HG02610 (cell line): ENCODE data around the gene HOOK2.
"Not testable (repeated sequence)": the region's sequence is repeated elsewhere in the genome, so short reads cannot be mapped to it uniquely, and the experiment has no call there.

Experiments used
- ATAC-seq: cut with Tn5 transposase; IDR thresholded peaks from one replicate; pipeline ENCODE4 v1.9.1; 2021; ENCODE audit warnings: mild to moderate bottlenecking, moderate library complexity; ENCODE audit not compliant: unreplicated experiment

The HOOK2 gene

DNA sequence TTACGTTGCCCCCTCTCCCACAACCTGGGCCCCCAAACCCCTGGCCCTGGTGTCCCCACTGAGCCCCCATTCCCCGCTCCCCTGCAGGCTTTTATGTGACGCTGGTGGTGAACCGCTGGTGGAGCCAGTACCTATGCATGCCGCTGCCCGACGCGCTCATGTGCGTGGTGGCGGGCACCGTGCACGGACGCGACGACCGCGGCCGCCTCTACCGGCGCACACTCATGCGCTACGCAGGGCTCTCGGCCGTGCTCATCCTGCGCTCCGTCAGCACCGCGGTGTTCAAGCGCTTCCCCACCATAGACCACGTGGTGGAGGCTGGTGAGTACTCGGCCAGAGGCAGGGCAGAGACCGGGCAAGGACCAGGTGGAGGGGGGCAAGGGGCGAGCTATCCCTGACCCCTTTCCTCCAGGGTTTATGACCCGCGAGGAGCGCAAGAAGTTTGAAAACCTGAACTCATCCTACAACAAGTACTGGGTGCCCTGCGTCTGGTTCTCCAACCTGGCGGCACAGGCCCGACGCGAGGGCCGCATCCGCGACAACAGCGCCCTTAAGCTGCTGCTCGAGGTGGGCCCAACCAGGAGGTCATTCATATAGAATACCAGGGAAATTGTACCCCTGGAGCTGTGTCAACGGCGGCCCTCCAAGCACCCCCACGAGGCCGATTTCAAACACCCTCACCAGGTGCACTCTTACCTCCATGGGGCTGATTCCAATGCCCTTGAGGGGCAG is 20.7 kb downstream of the HOOK2 start:
- no peak for ATAC-seq

DNA sequence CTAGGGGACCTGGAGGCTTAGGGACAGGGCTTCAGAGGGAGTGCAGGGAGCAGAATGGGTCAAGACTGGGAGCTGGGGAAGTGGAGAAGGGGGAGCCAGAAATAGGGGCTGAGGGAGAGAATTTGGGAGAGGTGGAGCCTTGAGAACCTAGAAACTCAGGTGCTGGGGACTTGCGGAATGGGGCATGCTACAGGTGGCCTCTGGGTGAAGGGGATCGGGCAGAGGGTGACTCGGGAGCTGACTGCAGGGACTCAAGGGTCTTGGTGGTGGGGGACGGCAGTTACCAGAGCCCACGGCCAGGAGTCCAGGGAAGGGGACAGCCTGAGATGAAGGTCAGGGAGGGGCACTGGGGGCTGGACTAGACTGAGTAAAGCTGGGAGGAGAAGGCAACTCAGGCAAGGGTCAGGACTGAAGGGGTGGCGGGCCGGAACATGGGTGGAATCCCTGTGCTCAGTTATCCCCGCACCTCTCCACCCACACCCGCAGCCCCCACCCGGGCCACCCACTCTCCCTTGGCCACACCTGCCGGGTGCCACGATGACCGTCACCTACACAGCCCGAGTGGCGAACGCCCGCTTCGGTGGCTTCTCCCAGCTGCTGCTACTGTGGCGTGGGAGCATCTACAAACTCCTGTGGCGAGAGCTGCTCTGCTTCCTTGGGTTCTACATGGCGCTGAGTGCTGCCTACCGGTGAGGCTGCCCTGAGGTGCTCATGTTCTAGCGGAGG is 23.1 kb downstream of the HOOK2 start:
- ATAC-seq: no peak

DNA sequence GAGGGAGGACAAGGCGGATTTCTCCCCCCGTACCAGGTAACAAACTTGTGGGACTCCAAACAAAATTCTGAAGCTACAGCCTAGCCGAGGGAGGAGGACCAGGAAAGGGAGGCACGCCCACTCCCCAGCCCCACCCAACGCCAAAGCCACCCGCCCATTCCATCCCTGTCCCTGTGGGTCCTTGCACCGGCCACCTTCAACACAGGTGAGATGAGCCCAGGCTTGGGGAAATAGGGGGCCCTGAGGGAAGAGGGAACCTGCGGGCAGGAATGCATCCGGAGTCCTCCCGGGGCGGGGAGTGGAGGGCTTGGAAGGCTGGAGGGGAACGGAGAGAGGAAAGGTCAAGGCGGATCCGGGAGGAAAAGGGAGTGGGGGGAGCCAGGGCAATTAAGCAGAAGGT is 23.7 kb downstream of the HOOK2 start, which contains the start of gene BEST2:
Gene BEST2, plus strand, starts transcription at position 157 of the 400 bp plus-strand sequence. CDS start 802 bp downstream, outside the sequence.
- ATAC-seq: no peak

DNA sequence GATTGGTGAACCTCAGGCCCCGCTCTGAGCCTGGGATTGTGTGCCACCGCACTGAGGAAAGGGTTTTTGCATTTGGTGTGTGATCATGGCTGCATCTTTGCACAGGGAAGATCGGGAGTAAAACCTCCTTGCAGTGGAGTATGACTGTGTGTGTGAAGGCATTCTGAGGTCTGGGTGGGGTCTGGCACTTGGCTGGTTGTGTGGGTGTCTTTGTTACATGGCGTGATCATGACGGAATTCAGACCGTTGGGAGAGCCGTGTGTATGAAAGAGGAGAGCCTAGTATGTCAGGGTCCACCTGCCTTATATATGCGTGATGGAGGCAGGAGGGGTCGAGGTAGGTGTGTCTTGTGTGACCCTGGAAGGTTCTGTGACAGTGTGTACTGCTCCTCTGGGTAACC is 24.5 kb downstream of the HOOK2 start:
- ATAC-seq: no peak

DNA sequence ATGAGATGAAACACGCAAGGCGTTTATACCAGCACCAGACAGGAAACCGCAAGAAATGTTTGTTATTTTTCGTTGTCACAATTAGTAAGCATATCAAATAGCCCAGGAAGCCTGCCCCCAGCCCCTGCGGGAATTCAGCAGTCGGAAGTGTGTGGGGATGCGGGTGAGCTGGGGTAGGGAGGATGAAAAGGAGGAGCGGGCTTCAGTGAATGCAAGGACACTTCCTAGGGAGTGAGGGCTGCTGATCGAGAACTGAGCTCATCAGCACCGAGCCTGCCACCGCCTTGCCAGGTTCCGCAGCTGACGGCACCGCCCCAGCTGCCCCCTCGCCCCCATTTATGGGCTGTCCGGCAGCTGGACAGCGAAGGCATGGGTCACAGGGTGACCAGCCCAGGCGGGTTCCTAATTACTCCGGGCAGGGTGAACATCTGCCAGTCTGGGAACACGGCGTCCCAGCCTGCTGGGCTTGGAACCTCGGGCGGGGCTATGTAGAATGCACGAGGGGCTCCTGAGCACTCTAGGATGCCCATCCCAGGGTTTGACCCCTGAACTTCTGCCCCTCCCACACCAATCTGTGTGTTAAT is 25.3 kb downstream of the HOOK2 start:
- no peak for ATAC-seq

DNA sequence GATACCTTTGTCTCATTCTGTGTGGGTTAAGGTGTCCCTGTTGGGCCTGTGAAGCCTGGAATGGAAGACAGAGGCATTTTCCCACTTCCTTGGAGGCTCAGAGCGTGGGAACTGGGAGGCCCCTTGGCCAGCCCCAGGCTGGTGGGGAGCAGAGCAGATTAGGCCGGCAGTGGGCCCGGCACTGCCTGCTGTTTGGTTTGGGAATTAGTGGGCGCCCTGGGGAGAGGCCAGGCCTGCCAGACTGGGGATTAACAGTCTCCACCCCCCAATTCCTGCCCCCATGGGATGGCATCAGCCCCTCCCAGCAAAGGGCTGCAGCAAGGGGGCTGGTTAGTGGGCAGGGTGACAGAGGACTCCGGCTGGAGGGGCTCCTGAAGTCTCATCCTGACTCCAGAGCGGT is 26.9 kb downstream of the HOOK2 start:
- no peak for ATAC-seq

DNA sequence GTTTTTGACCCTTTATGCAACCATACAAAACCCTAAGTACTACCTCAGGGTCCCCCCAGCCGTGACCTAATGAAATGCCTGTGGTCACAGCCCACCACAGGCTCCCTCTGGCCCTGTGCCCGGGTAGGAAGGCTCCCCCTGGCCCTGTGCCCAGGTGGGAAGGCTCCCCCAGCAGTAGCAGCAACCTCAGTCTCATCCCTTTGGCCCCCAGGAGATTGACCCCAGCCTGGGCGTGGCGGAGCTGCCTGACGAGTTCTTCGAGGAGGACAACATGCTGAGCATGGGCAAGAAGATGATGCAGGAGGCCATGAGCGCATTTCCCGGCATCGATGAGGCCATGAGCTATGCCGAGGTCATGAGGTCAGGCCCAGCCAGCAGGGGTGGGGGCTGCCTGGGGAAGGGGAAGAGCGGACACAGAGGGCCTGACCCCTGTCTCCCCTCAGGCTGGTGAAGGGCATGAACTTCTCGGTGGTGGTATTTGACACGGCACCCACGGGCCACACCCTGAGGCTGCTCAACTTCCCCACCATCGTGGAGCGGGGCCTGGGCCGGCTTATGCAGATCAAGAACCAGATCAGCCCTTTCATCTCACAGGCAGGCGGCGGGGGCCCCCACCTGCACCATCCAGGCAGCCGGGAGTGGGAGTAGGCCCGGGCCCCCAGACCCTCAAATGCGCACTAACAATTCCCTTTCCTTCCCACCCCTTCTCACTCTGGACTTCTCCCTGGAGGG is 30.0 kb downstream of the HOOK2 start:
- no peak for ATAC-seq

DNA sequence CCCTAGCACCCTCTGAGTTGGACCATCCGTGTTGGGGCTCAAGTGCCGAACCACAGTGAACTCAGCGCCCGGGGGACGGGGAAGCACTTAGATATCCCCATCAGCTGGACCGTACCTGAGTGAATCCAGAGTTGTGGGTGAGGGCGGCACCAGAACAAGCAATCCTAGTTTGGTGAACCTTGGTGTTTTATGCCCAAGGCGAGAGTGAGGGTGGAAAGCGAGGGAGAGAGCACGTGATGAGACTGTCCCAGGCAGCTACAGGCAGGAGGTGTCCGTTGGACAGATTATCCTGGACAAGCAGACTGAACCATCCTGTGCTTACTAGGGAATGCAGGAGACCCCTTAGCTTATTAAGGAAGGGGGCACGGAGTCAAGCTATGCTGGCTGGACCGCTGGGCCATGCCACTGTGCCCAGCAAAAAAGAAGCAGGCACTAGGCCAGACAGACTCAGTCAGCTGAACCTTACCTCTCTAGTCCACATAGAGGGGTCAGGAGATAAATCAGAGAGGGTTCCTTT is 37.5 kb downstream of the HOOK2 start:
- no peak for ATAC-seq

DNA sequence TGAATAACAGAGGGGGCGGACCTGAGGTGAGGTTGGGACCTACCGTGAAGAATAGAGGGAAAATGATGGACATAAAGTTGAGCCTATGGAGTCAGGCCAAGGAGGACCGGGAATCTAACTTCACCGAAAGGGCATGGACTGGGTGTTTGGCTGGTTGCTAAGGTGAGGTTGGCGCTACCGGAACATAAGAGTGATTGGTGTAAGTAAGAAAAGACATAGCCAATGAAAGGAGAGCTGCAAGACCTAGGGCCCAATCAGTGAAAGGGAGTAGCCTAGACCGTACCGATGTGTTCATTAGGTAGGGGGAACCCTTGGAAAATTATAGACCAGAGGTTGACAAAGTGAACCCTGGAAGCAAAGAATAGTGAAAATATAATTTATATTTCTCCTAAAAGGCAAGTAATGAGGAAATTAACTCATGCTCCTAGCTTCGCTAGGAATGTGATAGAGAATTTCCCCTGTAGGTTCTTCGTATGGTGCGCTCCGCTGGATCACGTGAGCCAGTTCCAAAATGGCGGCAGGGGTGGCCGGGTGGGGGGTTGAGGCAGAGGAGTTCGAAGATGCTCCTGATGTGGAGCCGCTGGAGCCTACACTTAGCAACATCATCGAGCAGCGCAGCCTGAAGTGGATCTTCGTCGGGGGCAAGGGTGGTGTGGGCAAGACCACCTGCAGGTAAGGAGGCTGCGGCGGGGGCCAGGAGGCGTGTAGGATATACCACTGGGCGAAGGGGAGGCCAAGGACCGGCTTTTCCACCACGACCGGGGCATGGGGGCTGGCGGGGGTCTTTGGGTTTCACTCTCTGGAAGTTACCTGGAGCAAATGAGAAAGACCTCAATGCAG is 38.1 kb downstream of the HOOK2 start, which contains the start of gene GET3:
Gene GET3, plus strand, starts transcription at position 503 of the 840 bp plus-strand sequence. Its CDS starts 9 bp downstream, at position 512.
- peak; percentile 84 for ATAC-seq

DNA sequence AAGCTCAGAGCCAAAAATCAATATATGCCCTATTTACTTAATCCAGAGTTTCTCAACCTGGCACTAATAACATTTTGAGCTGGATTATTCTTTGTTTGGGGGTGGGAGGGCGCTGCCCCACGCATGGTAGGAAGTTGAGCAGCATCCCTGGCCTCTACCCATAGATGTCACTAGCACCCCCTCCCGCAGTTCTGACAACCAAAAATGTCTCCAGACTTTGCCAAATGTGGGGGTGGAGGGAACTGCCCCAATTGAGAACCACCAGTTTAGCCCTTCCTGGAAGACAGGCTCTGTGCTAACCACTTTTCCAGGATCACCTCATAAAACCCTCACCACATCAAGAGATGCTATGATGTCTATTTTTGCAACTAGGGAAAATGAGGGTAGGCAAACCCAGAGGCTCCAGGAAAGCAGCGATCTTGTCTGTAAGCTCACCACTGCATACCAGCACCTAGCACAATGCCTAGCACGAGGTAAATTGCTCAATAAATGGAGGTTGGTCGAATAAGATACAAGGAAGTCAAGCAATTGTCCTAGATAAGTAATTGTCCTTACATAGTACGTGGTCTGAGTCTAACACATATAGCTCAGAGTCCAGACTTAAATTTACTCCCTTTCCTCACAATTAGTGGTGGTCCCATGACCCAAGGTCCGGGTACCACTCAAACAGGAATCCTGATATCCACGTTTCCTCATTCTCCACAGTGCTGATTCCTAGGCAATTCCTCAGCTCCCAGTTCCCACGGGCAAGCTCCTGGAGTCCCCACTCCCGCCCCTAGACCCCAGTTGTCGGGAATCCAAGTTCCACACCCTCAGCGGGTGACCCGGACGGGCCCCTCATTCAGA is 41.8 kb downstream of the HOOK2 start:
- ATAC-seq: no peak

DNA sequence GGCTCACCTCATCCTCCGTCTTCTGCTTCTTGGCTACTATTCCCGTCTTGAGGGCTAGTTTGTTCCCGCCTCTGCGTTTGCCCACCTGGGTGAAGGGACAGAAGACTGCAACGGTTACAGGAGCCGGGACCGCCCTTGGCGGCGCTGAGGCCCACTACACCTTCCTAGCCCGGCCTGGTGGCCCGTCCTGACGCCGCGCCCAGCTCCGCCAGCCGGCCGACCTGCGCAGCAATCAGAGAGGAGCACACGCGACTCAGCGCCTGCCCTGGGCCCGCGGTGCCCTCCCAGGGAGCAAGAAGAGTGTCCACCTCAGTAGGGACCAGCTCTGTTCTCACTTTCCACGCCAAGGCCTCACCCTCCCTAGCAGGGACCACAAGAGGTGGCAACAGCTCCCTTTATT is 44.0 kb downstream of the HOOK2 start:
- no peak for ATAC-seq

DNA sequence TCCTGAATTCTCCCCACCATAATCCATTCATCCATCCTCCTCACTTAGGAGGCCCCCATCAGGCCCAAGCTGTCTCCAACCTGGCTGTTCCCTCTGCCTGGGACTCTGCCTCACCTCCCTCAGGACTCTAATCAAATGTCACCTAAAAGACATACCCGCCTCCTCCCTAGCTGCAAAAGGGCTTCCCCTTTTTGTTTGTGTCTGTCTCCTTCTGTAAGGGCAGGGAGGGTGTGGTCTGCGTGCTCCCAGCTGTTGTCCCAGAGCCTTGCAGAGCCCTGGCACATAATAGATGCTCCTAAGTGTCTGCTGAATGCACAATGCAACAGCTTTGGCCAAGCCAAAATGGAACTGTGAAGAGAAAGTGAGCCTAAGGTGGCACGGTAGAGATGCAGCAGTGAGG is 45.3 kb downstream of the HOOK2 start:
- ATAC-seq: no peak

DNA sequence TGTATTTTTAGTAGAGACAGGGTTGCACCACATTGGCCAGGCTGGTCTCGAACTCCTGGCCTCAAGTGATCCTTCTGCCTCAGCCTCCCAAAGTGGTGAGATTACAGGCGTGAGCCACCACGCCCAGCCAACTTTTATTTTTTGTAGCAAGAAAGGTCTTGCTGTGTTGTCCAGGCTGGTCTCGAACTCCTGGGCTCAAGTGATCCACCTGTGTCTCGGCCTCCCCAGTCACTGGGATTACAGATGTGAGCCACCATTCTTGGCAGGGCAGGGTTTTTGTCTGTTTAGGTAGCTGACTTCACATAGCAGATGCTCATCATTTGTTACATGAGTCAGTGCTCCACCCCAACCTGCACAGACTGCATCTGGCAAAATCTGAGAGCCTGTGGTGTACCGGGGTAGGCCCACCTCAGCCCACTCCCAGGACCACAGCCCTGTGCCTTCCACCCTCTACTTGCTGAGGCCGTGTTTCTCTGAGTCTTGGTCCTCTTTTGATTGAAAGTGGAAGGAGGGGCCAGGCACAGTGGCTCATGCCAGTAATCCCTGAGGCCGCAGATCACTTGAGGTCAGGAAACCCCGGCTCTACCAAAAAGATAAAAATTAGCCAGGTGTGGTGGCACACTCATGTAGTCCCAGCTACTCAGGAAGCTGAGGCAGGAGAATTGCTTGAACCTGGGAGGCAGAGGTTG is 47.5 kb downstream of the HOOK2 start:
- ATAC-seq: no peak

DNA sequence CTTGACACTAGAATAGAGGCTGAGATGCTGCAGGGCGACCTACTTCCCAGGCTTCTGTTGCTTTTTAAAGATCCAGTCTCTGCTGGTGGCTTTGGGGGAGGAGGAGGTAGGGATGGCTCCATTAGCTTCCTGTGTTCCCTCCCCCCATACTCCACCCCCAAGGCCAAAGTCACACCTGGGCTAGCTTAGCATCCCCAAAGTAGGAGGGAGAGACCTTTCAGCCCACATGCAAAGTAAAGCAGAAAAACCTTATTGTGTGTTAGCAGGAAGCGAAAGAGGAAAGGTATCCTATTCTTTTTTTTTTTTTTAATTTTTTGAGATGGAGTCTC is 48.4 kb downstream of the HOOK2 start:
- ATAC-seq: no peak

DNA sequence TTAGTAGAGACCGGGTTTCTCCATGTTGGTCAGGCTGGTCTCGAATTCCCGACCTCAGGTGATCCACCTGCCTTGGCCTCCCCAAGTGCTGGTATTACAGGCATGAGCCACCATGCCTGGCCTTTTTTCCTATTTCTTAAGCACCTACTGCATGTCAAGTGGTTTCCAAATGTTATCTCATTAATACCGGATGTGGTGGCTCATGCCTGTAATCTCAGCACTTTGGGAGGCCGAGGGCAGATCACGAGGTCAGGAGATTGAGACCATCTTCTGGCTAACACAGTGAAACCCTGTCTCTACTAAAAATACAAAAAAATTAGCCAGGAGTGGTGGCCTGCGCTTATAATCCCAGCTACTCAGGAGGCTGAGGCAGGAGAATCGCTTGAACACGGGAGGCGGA is 49.7 kb downstream of the HOOK2 start:
- ATAC-seq: not testable (repeated sequence)

DNA sequence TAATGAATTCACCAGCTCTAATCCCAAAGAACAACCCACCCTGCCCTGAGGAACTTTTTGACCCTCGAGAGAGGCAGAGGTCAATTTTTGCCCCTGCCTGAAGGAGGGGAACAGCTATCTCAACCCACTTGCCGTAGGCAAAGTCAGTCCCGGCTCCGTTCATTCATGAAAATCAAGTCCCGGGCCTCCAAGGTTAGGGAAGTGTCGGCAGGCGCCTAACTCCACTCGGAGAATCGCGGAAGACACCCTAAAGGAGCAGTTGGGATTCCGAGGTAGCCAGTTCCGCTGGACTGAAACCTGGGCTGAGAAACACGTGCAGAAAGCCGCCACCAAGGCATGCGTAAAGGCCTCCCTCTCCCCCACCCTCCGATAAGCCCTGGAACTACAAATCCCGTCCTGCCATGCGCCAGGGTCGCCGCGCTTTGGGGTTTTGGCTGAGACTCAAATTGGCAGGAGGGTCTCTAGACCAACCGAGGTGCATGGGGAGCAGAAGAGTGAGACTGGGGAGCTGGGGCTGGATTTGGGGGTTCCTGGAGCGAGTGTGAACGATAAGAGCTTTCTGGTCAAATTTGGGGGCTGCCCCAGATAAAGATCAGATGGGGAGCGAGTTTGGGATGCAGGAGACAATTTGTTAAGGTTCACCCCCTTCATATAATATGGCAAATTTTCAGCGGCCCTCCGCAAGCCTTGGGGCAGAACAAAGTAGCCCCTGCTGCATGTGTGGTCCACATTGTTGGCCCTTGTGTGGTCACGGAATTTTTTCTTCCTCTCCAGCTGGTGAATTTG is 51.5 kb downstream of the HOOK2 start, which contains the start of gene TNPO2:
Gene TNPO2, minus strand, starts transcription at position 292 of the 786 bp plus-strand sequence. CDS start 2,955 bp downstream, outside the sequence.
- no peak for ATAC-seq

DNA sequence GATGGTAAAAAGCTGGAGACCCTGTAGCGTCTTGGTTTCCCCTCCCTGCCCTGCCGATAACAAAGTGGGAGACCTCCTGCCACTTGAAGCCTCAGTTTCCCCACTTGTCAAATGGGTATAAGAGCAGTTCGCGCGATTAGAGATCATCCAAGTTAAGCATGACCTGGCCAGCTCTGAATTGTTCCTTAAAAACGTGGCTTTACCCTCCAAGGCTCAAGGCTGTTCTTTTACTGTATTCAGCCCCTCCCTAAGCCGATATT is 52.0 kb downstream of the HOOK2 start:
- no peak for ATAC-seq
